COR-L47 (cell line): ENCODE results near the gene OSBPL2.

Experiments used
- DNase-seq: peaks from one replicate; lab custom pipeline; 2025; lab: John Stamatoyannopoulos, UW

Gene OSBPL2

DNA sequence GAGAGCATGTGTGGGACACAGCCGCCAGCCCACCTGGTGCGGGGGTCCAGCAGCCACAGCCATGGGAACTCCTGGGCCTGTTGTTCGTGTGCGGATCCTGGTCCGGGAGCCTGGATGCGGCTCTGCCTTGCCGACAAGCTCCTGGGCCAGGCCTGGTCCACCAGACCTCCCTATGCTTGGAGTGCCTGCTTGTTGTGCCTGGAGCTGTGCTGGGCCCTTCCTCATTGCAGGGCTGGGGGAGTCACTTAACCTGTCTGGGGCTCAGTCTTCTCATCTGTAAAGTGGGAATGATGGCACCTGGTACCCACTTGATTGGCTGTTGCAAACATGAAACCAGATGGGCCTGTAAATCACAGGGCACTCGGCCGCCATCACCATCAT lies 2.6 kb upstream of the OSBPL2 start:
- no peak for DNase-seq

DNA sequence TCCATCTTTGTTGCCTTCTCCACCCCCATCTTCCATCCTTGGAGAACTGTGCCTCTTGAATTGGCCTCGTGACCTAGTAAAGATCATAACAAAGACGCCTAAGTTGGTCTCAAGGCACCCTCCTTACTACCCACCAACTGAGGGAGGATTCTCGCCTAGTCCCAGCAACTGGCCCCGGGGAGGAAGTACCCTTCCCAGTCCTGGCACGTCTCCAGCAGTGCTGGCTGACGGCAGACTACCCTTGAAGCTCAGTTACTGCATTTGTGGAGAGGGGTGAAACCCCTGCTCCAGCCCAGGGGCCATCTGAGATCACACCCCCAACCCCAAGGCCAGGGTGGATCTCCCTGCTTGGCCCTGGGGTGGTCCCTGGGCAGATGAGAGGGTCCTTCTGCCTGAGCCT lies 2.1 kb upstream of the OSBPL2 start:
- DNase-seq: no peak

DNA sequence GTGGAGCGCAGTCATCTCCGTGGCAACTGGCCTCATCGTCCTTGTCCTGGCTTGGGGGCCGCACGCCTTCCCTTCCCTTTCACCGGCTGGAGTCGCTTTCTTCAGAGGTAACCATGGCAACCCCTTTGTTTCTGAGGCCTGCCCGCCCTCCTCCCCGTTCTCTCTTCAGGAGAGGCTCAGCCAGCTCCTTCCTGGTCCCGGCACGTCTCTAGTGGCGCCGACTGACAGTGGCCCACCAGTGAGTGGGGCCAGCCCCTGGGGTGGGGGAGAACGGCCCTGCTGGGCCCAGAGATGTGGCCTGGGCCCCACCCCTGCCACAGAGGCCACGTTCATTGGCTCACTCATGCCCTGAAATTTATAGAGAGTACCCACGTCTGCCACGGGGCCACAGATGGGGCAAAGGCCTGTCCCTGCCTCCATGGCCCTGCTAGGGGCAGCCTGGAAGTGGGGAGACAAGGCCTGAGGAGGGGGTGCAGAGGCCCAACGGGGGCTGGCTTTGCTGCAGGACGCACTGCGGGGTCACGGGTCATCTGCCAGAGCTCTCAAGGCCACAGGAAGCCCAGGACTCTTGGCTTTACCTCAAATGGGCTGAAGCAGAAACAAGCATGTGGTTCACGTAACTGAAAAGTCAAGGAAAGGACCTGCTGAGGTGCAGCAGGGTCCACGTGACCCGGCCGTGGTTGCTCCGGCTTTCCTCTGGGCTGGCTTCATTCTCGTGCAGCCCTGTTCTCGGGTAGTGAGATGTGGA lies 1.4 kb upstream of the OSBPL2 start:
- DNase-seq: no peak

DNA sequence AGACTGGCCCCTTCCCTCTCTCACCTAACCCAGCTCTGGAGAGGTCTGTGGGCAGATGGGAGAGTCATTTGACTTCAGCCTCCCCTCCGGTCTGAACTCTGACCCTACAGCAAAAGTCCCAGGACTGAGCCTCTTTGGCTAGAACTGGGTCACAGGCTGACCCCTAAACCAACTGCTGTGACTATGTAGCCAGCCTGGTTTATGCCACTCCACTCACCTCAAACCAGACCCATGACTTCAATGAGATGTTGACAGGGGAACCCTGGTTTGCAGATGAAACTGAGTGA lies 864 bp upstream of the OSBPL2 start:
- DNase-seq: no peak

DNA sequence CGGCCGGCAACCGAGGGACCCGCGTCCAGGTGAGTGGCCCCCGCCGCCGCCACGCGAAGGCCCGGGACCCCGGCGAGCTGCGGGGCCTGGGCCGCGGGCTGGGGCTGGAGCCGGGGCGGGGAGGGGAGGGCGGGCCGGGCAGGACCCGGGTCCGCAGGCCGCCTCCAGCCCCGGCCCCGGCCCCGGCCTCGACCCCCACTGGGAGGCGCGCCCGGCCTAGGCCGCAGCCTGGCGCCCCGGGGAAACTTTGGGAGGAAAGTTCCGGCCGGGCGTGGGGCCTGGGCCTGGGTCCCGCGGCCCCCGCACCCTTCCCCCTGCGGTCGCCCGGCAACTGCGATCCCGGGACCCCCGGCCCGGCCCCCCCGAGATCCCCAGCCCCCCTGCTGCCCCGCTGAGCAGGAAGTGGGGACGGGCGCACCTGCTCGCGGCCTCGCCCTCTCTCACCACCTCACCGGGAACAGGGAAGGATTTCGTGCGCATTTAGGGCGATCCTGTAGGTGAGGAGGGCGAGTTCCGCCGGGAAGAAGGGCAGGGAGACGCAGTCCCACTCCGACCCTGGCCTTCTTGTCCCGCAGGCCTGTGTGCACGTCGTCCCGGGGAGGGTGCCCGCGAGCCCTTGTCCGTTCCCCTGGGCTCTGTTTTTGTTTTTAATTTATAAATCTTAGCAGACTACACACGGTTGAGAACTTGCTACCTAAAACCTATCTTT lies 402 bp downstream of the OSBPL2 start:
- DNase-seq: peak; percentile 35

DNA sequence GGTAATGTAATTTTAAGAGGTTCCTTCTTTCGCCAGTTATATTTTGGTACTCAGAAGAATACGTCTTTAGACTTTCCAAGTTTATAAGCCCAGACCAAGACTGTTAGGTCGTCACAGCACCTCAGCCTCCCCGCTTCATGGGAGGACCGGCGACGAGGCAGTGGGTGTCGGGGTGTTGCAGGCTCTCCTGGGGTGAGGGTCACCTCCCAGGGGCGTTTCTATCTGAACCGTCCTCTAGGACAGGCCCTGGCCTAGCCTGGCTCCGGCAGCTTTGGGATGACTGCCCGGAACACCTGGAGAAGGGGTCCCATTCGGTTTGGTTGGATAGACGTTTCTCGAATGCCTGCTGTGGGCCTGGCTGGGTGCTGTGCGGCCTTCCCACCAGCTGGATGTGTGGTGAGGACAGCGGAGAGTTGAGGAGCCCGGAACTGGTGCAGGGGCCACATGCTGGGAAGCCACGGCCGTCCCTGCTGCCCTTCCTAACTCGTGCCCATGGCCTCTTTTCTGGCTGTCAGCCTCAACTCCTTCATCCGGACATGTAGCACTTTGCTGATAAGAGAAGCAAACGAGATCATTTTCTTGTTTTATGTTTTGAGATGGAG lies 1.1 kb downstream of the OSBPL2 start:
- DNase-seq: no peak

DNA sequence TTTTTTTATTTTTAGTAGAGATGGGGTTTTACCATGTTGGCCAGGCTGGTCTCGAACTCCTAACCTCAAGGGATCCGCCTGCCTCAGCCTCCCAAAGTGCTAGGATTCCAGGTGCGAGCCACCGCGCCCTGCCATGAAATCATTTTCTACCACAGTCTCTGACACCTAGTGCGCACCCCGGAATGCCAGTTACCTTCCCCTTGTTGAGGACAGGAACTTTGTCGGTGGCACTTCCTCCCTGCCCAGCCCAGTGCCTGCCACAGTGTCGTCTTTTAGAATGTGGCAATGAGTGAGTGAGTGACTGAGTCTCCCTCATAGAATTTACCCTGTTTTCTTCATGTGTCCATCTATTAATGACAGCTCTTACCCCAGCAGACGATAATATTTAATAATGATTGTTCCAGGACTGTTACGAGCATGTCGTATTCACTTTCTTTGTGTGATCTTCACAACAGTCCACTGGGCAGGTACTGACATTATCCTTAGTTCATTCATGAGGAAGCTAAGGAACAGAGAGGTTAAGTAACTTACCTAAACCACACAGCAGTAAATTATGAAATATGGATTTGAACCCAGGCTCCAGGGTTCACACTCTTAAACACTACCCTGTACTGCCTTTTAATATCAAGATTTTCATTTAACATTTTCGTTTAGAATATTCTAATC lies 1.8 kb downstream of the OSBPL2 start:
- DNase-seq: no peak

DNA sequence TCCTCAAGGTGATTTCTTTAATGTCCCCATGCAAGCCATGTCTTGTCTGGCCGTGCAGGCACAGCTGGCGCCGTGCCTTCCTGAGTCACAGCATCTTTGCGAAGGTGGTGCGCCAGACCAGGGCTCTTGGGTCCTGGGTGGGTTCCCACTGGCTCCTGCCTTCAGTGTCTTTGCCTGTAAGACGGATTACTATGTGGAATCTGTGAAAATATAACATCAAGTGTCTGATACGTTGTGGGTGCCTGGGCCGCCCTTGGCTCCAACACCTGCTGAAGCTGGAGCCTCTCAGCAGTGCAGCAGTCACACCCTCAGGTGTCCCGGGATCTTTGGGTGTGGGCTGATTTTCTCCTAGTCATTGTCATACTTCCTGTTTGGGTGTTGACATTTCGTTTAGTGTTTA lies 3.2 kb downstream of the OSBPL2 start:
- DNase-seq: no peak

DNA sequence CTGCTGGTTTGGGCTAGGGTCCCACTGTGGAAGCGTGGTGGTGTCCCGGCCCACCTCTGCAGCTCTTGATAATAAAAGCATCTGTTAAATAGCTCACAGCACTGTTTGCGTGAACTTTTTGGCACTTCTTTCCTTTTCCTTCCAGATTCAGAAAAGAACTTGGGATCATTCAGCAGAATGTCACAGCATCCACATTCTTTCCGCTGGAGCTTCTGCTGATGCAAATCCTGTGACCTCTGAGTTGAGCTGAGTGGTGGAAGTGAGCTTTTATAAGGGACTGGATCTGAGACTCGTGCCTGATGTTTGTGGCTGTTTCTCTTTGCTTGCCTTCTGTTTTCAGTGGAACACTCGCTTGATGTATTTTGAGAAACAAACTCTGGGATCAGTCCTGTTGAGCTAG lies 3.9 kb downstream of the OSBPL2 start:
- no peak for DNase-seq

DNA sequence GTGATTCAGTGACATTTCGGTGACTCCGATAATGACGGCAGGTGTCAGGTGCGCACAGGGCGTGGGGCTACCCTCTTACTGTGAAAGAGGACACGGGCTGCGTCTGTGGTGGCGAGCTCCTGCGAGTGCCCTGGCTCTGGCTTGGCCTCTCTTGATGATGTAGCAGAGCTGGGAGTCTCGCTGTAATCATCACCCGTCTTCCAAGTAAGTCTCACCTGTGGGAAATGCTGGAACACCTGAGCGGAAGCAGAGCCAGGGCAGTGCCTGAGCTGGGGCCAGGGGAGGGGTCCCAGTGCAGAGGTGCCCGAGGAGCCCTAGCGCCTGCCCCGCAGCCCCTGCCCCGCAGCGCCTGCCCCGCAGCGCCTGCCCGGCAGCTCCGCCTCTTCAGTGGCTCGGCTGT lies 4.8 kb downstream of the OSBPL2 start:
- DNase-seq: no peak

DNA sequence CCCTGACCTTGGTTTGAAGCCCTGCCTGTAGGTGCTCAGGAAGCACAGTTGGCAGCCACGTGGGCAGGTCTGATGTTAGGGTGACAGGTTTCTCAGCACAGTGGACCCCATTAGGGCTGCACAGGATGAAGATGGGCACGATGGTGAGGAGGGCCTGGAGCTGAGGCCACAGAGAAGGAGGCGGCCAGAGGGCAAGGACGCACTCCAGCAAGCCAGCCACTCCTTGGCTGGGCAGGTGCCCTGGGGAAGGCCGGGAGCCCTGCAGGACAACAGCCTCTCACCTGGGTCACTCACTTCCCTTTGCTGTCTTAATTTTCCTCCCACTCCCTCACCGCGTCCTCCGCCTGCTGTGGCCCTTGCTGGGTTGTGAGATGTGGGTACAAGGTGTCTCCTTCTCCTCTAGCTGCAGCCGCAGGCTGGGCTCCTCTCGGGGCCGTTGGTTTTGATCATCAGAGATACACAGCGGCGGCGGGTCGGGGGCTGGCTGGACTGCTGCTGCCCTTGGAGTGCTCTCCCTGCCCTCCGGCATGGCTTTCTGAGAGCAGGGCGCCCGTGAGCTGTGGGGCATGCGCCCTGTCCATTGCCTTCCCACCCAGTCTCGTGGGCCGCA lies 5.7 kb downstream of the OSBPL2 start:
- no peak for DNase-seq

DNA sequence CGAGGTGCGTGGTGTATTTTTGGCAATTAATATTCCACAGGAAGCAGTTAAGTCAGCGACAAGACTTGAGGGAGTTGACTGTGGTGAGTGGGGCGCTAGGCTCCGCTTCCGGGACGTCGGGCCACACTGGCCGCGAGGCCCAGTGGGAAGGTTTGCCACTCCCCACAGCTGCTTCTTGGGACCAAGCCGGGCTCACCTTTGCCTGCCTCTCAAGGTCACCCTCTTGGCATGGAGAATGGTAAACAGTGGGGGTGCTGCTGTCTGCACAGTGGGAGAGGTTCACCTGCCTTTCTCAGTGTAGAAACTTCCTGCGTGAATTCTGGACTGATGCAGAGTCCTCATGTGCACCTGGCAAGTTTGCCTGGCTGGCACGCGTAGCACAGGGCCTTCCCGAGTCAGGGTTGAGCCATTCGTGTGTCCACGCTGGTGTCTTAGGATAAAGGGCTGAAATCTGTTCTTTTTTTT lies 6.4 kb downstream of the OSBPL2 start:
- DNase-seq: peak; percentile 66

DNA sequence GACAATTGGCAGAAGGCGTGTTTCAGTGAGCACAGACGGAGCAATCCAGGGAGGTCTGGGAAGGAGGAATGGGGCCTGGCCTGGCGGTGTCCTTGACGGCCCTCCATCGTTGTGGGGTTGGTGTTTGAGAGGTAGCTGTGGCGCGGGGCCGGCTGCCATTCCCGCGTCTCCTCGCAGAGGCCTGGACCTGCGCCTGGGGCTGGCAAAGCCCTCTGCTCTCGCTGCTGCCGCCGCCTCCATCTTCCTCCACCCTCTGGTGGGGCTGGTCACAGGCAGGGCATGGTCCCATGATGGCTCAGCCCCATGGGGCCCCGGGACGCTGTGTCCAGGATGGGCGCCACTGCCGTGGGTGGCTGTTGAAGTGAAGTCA lies 7.6 kb downstream of the OSBPL2 start:
- no peak for DNase-seq

DNA sequence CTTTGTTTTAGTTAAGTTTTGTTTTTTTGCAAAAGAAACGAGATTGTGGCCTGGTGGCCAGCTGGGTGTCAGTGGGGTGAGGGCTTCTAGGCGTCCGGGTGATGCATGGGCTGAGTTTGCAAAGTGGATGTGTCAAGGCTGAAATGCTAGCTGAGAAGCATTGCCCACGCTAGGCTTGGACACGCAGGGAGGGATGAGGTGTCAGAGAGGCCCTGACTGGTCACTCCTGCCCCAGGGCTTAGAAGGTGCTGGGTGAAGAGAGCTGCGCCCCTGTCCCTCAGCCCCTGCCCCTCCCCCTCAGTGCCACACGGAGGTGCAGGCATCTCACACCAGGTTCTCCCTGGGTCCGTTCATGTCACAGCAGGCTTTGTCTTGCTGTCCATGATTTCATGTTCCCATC lies 8.1 kb downstream of the OSBPL2 start:
- DNase-seq: no peak

DNA sequence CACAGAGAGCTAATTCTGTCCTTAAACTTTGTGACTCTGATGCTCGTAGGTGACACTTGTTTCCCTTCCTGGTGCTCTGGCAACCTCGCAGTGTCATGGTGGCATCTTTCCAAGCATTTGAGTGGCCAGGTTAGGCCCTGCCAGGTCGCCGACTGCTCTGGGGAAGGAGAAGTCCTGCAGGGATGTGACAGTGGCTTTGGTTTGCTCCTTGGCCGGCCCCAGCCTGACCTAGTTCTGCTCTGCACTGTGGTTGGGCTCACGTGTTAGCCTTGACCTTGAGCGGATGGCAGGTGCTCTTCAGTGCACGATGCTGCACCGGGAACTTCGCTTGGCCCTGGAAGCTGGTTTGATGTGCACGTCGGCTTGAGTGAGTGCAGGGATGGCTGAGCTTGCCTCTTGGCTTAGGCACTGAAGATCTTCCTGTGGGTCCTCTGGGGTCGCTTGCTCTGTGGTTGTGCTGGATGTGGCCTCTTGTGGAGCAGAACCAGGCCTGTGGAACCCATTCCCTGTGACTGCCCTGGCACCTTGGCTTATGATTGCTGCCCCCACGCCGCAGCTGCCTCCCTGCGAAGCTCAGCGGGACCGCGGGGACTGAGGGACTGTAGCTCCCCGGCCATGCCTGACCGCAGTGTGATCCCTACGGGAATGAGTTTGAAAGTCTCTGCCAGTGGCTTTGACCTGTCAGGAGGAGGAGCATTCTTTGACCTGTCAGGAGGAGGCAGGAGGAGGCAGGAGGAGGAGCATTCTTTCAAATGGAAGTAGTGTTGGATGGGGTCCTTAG lies 8.7 kb downstream of the OSBPL2 start:
- no peak for DNase-seq

DNA sequence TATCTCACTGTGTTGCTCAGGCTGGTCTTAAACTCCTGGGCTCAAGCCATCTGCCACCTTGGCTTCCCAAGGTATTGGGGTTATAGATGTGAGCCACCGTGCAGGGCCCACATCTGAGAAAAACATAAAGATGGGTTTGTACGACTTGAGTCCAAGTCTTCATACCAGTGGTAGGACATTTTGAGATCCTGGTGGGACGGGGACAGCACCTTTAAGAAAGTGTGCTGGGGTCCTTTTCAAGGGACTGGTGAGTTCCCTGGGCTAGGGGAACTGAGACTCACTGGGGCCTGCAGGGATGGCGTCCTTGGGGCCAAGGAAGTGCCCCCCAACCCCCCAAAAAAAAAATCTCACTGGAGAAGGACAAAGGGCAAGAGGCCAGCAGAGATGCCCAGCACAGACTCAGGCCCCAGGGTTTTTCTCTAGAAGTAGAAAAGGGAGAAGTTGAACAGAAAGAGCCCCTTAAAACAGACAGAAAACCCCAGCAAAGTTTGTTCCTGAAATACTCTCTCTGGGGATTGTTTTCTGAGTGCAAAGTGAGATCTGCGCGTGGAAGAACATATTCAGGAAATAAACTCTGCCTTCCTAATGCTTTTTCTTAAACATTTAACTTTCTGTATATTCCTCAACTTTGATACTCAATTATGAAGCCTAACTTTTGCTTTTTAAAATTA lies 10.7 kb downstream of the OSBPL2 start:
- DNase-seq: no peak

DNA sequence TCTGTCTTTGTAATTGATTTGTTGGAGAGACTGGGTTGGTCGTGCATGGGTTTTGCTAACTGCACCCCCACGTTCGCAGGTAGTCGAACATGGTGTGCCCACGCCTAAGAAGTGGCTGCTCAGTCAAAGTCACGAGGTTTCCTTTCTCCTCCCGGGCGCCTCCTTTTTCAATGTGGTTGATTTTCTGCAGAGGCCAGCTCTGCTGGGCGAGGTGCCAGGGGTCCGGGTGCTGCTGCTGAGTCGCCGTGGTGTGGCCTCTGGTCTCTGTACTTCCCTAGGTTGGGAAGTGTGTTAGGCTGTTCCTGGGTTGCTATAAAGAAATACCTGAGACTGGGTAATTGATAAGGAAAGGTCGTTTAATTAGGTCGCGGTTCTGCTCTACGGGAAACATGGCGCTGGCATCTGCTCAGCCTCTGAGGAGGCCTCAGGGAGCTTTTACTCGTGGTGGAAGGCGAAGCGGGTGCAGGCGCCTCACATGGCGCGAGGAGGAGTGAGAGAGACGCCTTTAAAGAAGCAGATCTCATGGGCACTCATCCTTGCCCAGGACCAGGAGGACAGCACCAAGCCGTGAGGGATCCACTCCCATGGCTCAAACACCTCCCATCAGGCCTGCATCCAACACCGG lies 14.1 kb downstream of the OSBPL2 start:
- no peak for DNase-seq

DNA sequence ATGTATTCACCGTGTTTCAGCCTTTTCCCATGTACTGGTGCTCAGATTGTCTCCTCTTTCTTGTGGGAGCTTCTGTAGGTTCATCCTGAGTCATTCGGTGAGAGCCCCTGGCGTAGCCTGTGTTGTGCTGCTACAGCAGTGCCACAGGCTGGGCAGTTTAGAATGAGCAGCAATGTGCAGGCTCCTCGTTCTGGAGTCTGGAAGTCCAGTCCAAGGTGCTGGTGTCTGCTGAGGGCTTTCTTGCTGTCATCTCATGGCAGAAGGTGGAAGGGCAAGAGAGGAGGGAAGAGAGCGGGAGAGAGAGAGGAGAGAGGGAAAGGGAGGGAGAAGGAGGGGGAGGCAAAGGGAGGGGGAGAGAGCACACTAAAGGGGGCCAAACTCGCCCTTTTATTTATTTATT lies 15.1 kb downstream of the OSBPL2 start:
- DNase-seq: no peak

DNA sequence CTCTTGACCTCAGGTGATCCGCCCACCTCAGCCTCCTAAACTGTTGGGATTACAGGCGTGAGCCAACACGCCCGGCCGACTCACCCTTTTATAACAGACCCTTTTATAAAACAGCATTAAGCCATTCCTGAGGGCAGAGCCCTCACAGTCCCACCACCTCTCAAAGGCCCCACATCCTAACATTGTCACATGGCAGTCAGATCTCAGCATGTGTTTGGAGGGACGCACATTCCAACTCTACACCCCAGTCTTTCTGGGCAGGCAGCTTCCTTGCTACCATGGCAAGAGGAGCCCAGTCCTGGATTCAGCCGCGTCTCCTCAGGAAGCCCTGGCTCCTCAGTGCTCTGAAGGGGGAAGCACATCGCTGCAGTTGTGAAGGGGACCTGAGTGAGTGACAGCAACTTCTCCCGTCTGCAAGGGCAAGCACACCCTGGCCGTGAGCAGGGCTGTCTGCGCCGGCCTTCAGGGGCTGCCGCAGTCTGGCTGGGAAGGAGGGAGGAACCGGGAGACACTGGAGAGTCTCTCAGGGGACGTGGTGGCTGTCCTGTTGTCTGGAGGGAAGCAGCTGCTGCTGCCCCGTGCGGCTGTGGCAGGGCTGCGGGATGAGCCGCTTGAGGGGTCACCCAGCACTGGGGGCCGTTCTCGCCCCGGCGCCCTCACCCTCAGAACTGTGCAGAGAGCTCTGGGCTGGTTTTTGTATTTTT lies 15.9 kb downstream of the OSBPL2 start:
- no peak for DNase-seq

DNA sequence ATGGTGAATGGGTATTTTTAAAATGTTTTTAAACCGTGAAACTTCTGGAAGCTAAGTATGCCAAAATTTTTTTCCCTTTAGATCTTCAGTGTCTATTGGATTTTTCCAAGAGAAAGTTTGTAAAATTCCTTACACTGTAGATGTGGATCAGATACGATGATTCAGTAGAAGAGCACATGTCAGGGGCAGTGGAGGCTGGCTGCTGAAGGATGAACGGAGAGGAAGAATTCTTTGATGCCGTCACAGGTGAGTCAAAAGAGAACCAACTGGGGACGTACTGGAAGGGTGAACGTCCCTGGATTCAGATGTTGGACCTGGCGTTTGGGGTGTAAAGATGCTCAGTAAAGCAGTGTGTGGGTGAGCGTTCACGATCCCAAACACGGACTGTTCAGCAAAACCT lies 17.7 kb downstream of the OSBPL2 start:
- DNase-seq: no peak
